Neural cell (in vitro differentiated cells): ENCODE results near the gene CHST11.

ENCODE experiments used
- CTCF ChIP-seq: fragments of 450-650 bp; IDR thresholded peaks from 2 replicates; pipeline ENCODE4 v1.5.1; 2014; ENCODE audit warnings: antibody characterized with exemption, mild to moderate bottlenecking, moderate library complexity; ENCODE audit not compliant: poor library complexity, severe bottlenecking
- EP300 ChIP-seq: fragments of 450-650 bp; conservative IDR thresholded peaks from 2 replicates; pipeline ENCODE4 v1.6.1; 2014; ENCODE audit warnings: antibody characterized with exemption, mild to moderate bottlenecking, moderate library complexity; ENCODE audit not compliant: poor library complexity, severe bottlenecking
- EZH2 ChIP-seq: fragments of 200-600, 300-800 bp; shearing (Covaris generic), sonication (generic); IDR thresholded peaks from 2 replicates; pipeline ENCODE4 v1.6.1; 2014; ENCODE audit warnings: antibody characterized with exemption, low read length, borderline replicate concordance, mild to moderate bottlenecking; ENCODE audit not compliant: insufficient read depth, poor library complexity, severe bottlenecking
- MXI1 ChIP-seq: fragments of 450-650 bp; conservative IDR thresholded peaks from 2 replicates; pipeline ENCODE4 v1.6.1; 2014; ENCODE audit warnings: antibody characterized with exemption, mild to moderate bottlenecking; ENCODE audit not compliant: poor library complexity, severe bottlenecking
- POLR2AphosphoS5 ChIP-seq: IDR thresholded peaks from 2 replicates; pipeline ENCODE4 v1.6.1; 2012
- REST ChIP-seq: IDR thresholded peaks from 2 replicates; pipeline ENCODE4 v1.6.1; 2012; ENCODE audit warnings: borderline replicate concordance
- SMC3 ChIP-seq: fragments of 450-650 bp; conservative IDR thresholded peaks from 2 replicates; pipeline ENCODE4 v1.6.1; 2014; ENCODE audit warnings: antibody characterized with exemption, mild to moderate bottlenecking, moderate library complexity; ENCODE audit not compliant: poor library complexity
- TAF1 ChIP-seq: IDR thresholded peaks from 2 replicates; pipeline ENCODE4 v1.6.1; 2012; ENCODE audit warnings: low read depth

GRCh38 chr12:104671409-104672095 lies 214.8 kb downstream of the CHST11 start:
- TF ChIP-seq CTCF, result no peak
- no peak for TF ChIP-seq POLR2AphosphoS5
- TF ChIP-seq EZH2, result no peak
- no peak for TF ChIP-seq MXI1
- TF ChIP-seq SMC3, result no peak
- no peak for TF ChIP-seq TAF1
- TF ChIP-seq REST, result no peak
- no peak for TF ChIP-seq EP300
